HEK293 (cell line): ENCODE data around the gene ZCCHC2.

ENCODE experiments used
- CTCF ChIP-seq: fragments of 450-650 bp; formaldehyde crosslinking; IDR thresholded peaks from 2 replicates; pipeline ENCODE4 v1.5.1; 2016; ENCODE audit warnings: missing biosample characterization, missing genetic modification characterization
- ZBTB11 ChIP-seq: fragments of 450-650 bp; formaldehyde crosslinking; conservative IDR thresholded peaks from 2 replicates; pipeline ENCODE4 v1.5.1; 2016; ENCODE audit warnings: low read depth, missing biosample characterization, missing genetic modification characterization
- ZBTB26 ChIP-seq: fragments of 450-650 bp; formaldehyde crosslinking; optimal IDR thresholded peaks from 2 replicates; pipeline ENCODE3; 2016; ENCODE audit warnings: missing biosample characterization, mild to moderate bottlenecking, missing genetic modification characterization
- ZFP69B ChIP-seq: fragments of 450-650 bp; formaldehyde crosslinking; IDR thresholded peaks from 2 replicates; pipeline ENCODE4 v1.5.1; 2016; ENCODE audit warnings: missing biosample characterization, missing genetic modification characterization
- ZNF184 ChIP-seq: fragments of 450-650 bp; IDR thresholded peaks from 2 replicates; pipeline ENCODE4 v1.5.1; 2018; ENCODE audit warnings: missing biosample characterization, mild to moderate bottlenecking, missing genetic modification characterization
- ZNF24 ChIP-seq: fragments of 450-650 bp; formaldehyde crosslinking; IDR thresholded peaks from 2 replicates; pipeline ENCODE4 v1.5.1; 2016; ENCODE audit warnings: missing biosample characterization, missing genetic modification characterization
- ZNF274 ChIP-seq, 2 experiments: fragments of 200-500 bp in 1 of 2; fragments of 450-650 bp in 1 of 2; sonication (Bioruptor generic) in 1 of 2; formaldehyde crosslinking in 1 of 2; IDR thresholded peaks; 2 replicates each; pipeline versions ENCODE4 v1.5.1 to v1.6.1; 2014 to 2016; ENCODE audit warnings: borderline replicate concordance in 1 of 2, inconsistent platforms in 1 of 2, low read length in 1 of 2, missing biosample characterization in 1 of 2, missing genetic modification characterization in 1 of 2
- ZNF398 ChIP-seq: fragments of 450-650 bp; formaldehyde crosslinking; IDR thresholded peaks from 2 replicates; pipeline ENCODE4 v1.5.1; 2017; ENCODE audit warnings: missing biosample characterization, missing genetic modification characterization
- ZNF501 ChIP-seq: fragments of 450-650 bp; formaldehyde crosslinking; IDR thresholded peaks from 2 replicates; pipeline ENCODE4 v1.5.1; 2016; ENCODE audit warnings: missing biosample characterization, missing genetic modification characterization
- ZNF548 ChIP-seq: fragments of 450-650 bp; formaldehyde crosslinking; IDR thresholded peaks from 2 replicates; pipeline ENCODE4 v1.5.1; 2016; ENCODE audit warnings: missing biosample characterization, missing genetic modification characterization
- ZNF704 ChIP-seq: fragments of 450-650 bp; formaldehyde crosslinking; IDR thresholded peaks from 2 replicates; pipeline ENCODE4 v1.5.1; 2016; ENCODE audit warnings: missing biosample characterization, missing genetic modification characterization
- ZNF768 ChIP-seq: fragments of 450-650 bp; formaldehyde crosslinking; IDR thresholded peaks from 2 replicates; pipeline ENCODE4 v1.5.1; 2018; ENCODE audit warnings: missing biosample characterization, mild to moderate bottlenecking, missing genetic modification characterization
- ZNF785 ChIP-seq: fragments of 450-650 bp; formaldehyde crosslinking; IDR thresholded peaks from 2 replicates; pipeline ENCODE4 v1.5.1; 2016; ENCODE audit warnings: missing biosample characterization, missing genetic modification characterization
- TF ChIP-seq, protein P1 (sequence below): fragments of 450-650 bp; formaldehyde crosslinking; IDR thresholded peaks from 2 replicates; pipeline ENCODE4 v1.5.1; 2017; ENCODE audit warnings: missing biosample characterization, missing genetic modification characterization

DNA sequence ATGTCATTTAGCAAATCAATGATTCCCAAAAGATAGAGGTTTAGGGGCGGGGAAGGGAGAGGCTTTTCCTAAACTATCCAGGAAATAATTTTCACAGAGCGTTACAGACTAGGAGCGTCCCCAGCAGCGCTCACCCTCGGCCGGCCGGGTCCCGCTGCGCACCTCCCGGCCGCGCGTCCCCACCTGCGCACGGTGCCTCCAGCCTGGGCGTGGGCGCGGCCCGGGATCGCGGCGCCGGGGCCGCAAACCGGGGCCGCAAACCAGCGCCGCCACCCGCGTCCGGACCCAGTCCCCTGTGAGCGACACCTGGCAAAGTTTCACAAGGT lies 684 bp upstream of the ZCCHC2 start:
- TF ChIP-seq ZNF398 (tag by site-specific recombination) (no peak), ZBTB26 (no peak), CTCF (tag by site-specific recombination) (no peak), ZNF24 (tag by site-specific recombination) (no peak), ZNF768 (tag by site-specific recombination) (no peak), ZBTB11 (tag by site-specific recombination) (no peak), ZNF501 (tag by site-specific recombination) (no peak), ZNF704 (tag by site-specific recombination) (no peak), ZNF184 (no peak), ZNF548 (tag by site-specific recombination) (no peak), ZFP69B (tag by site-specific recombination) (no peak), ZNF274 (IDR thresholded peaks at IDR 0.05; ENCODE audit: low read length) (no peak), ZNF274 (tag by site-specific recombination; IDR thresholded peaks at IDR 0.05; ENCODE audit: borderline replicate concordance) (no peak), ZNF785 (tag by site-specific recombination) (no peak)
- TF ChIP-seq, protein P1, sequence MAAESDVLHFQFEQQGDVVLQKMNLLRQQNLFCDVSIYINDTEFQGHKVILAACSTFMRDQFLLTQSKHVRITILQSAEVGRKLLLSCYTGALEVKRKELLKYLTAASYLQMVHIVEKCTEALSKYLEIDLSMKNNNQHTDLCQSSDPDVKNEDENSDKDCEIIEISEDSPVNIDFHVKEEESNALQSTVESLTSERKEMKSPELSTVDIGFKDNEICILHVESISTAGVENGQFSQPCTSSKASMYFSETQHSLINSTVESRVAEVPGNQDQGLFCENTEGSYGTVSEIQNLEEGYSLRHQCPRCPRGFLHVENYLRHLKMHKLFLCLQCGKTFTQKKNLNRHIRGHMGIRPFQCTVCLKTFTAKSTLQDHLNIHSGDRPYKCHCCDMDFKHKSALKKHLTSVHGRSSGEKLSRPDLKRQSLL (tag by site-specific recombination) = no peak
